ENCODE data around the gene RGS12. TPM values are rescaled to one million over a fixed set of nuclear protein-coding genes. Genes with fewer than 3 reads are reported as not detected.

The RGS12 gene
- total RNA-seq, 1 experiment from 2014 or later: 36.6 TPM

- peaks cover 3% of the 10 kb centered on the region; the same call in 1 of the 2 replicates for H3K79me2 ChIP-seq (ENCODE audit: low read depth)
- no TSS peak for BruUV-seq (replicated peaks)
- ChIA-PET POLR2A (ENCODE audit: unreplicated experiment) (no interaction called here), CTCF (interaction anchor here (0.6 kb wide), 1 partner anchor 55 kb away, joined by 3 read pairs; no protein-coding TSS in a partner anchor)
- no peak overlapping the region for H2AFZ ChIP-seq
- no peaks in the 10 kb centered on the region for H3K9me2 ChIP-seq (ENCODE audit: insufficient read depth)
- no peaks in the 10 kb centered on the region for H3K9me3 ChIP-seq (ENCODE audit: insufficient read depth, low read depth)
- no peaks in the 10 kb centered on the region for H3K36me3 ChIP-seq (ENCODE audit: low read depth)
- H3K4me1 ChIP-seq (replicated peaks; ENCODE audit: insufficient read depth): peaks cover 23% of the 10 kb centered on the region
- 0 out of 2 replicates have a peak, but pooled peaks cover 3% of the 10 kb centered on the region for H4K20me1 ChIP-seq (ENCODE audit: insufficient read depth)
- no peaks in the 10 kb centered on the region for H3K27me3 ChIP-seq (ENCODE audit: insufficient read depth, low read depth)
- H3K27ac ChIP-seq: no peak overlapping the region
- no peak overlapping the region for H3K4me3 ChIP-seq
- intact Hi-C loops (cut with micrococcal nuclease; ENCODE audit: unreplicated experiment): no loop called here
- H3F3A ChIP-seq (ENCODE audit: insufficient read depth, low read depth): peaks cover 12% of the 10 kb centered on the region; the same call in 1 of the 2 replicates
- TF ChIP-seq EZH2 (IDR thresholded peaks at IDR 0.05; ENCODE audit: low read depth): no peak
- no peak for TF ChIP-seq CTCF (conservative IDR thresholded peaks at IDR 0.05)
- no peak overlapping the region for H3K4me2 ChIP-seq
- DNase-seq: no peak
Measured at GRCh38 chr4:3313139-3313538, 20.3 kb downstream of the RGS12 start.

- H3K79me2 ChIP-seq (ENCODE audit: low read depth): peaks cover 3% of the 10 kb centered on the region; the same call in 1 of the 2 replicates
- 0 out of 2 replicates have a peak, but pooled peaks cover 3% of the 10 kb centered on the region for H4K20me1 ChIP-seq (ENCODE audit: insufficient read depth)
- H3K36me3 ChIP-seq (ENCODE audit: low read depth): no peaks in the 10 kb centered on the region
- intact Hi-C loops (cut with micrococcal nuclease; ENCODE audit: unreplicated experiment): no loop called here
- no peak overlapping the region for H3K27ac ChIP-seq
- peaks cover 23% of the 10 kb centered on the region for H3K4me1 ChIP-seq (replicated peaks; ENCODE audit: insufficient read depth)
- ChIA-PET POLR2A (ENCODE audit: unreplicated experiment) (no interaction called here), CTCF (no interaction called here)
- H3K9me3 ChIP-seq (ENCODE audit: insufficient read depth, low read depth): no peaks in the 10 kb centered on the region
- no peak overlapping the region for H3K4me3 ChIP-seq
- H3K27me3 ChIP-seq (ENCODE audit: insufficient read depth, low read depth): no peaks in the 10 kb centered on the region
- no peak overlapping the region for H2AFZ ChIP-seq
- no peak for TF ChIP-seq EZH2 (IDR thresholded peaks at IDR 0.05; ENCODE audit: low read depth)
- TF ChIP-seq CTCF (conservative IDR thresholded peaks at IDR 0.05): no peak
- BruUV-seq (replicated peaks): no TSS peak
- peaks cover 12% of the 10 kb centered on the region; the same call in 1 of the 2 replicates for H3F3A ChIP-seq (ENCODE audit: insufficient read depth, low read depth)
- DNase-seq: no peak
- no peaks in the 10 kb centered on the region for H3K9me2 ChIP-seq (ENCODE audit: insufficient read depth)
- no peak overlapping the region for H3K4me2 ChIP-seq
Measured at GRCh38 chr4:3313556-3314228, 20.9 kb downstream of the RGS12 start.

GRCh38 chr4:3314706-3315260 is 22.0 kb downstream of the RGS12 start:
- Histone ChIP-seq H3K36me3 (ENCODE audit: low read depth) (no peaks in the 10 kb centered on the region), H3K27ac (no peak overlapping the region), H3K79me2 (ENCODE audit: low read depth) (peaks cover 3% of the 10 kb centered on the region; the same call in 1 of the 2 replicates), H3F3A (ENCODE audit: insufficient read depth, low read depth) (peaks cover 12% of the 10 kb centered on the region; the same call in 1 of the 2 replicates), H3K4me1 (replicated peaks; ENCODE audit: insufficient read depth) (peaks cover 23% of the 10 kb centered on the region), H3K9me2 (ENCODE audit: insufficient read depth) (no peaks in the 10 kb centered on the region), H4K20me1 (ENCODE audit: insufficient read depth) (0 out of 2 replicates have a peak, but pooled peaks cover 3% of the 10 kb centered on the region), H3K9me3 (ENCODE audit: insufficient read depth, low read depth) (no peaks in the 10 kb centered on the region), H3K4me3 (no peak overlapping the region), H3K27me3 (ENCODE audit: insufficient read depth, low read depth) (no peaks in the 10 kb centered on the region), H2AFZ (no peak overlapping the region), H3K4me2 (no peak overlapping the region)
- DNase-seq: no peak
- ChIA-PET POLR2A (ENCODE audit: unreplicated experiment) (no interaction called here), CTCF (no interaction called here)
- TF ChIP-seq CTCF (conservative IDR thresholded peaks at IDR 0.05) (no peak), EZH2 (IDR thresholded peaks at IDR 0.05; ENCODE audit: low read depth) (no peak)
- BruUV-seq (replicated peaks): no TSS peak
- intact Hi-C loops (cut with micrococcal nuclease; ENCODE audit: unreplicated experiment): no loop called here

Measured in PC-9 (cell line).